ENCODE data around the gene ZNF333.
"Not testable (repeated sequence)": the region's sequence is repeated elsewhere in the genome, so short reads cannot be mapped to it uniquely, and the experiment has no call there.

The ZNF333 gene

GRCh38 chr19:14769201-14769600, 79.4 kb downstream of the ZNF333 start:
- DNase-seq (ENCODE audit: low spot score) = no peak

DNA sequence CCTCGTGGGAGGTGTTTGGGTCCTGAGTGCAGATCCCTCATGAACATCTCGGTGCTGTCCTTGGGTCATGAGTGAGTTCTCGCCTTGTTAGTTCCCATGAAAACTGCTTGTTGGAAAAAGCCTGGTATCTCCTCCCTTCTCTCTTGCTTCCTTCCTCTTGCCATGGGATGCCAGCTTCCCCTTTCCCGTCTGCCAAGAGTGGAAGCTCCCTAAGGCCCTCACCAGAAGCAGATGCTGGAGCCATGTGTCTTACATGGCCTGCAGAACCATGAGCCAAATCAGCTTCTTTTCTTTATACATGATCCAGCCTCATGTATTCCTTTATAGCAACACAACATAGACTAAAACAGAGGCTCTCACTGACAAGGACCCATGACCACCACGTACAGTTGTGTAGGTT, 80.3 kb downstream of the ZNF333 start:
- DNase-seq (ENCODE audit: low spot score) = no peak

GRCh38 chr19:14770944-14771839, 81.3 kb downstream of the ZNF333 start:
- no peak for DNase-seq (ENCODE audit: low spot score)

- no peak for DNase-seq (ENCODE audit: low spot score)
Measured at GRCh38 chr19:14772467-14772866, 82.6 kb downstream of the ZNF333 start.

DNA sequence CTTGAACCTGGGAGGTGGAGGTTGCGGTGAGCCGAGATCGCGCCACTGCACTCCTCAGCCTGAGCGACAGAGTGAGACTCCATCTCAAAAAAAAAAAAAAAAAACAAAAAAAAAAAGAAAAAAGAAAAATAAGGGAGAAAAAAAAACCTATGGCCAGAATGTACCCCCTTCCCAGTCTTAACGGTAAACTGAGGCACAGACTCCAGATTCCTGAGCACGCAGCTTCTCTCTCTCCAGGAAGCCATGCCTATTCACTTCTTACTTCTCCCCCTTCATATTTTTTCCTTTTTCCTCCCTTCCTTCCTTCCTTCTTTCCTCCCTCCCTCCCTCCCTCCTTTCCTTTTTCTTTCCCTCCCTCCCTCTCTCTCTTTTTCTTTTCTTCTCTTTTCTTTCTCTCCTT, 83.1 kb downstream of the ZNF333 start:
- DNase-seq (ENCODE audit: low spot score) = no peak

- DNase-seq (ENCODE audit: low spot score) = not testable (repeated sequence)
Measured at GRCh38 chr19:14773722-14774121, 83.9 kb downstream of the ZNF333 start.

DNA sequence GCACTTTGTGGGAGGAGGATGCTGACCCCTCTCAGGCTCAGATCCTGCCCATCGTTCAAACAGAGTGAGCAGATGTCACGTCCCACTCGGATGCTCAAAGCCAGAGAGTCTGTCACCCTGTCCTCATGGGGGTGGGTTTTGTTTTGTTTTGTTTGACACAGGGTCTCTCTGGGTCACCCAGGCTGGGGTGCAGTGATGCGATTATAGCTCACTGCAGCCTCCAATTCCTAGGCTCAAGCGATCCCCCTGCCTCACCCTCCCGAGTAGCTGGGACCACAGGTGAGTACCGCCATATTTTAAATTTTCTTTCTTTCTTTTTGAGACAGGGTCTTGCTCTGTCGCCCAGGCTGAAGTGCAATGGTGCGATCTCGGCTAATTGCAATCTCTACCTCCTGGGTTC, 84.5 kb downstream of the ZNF333 start:
- no peak for DNase-seq (ENCODE audit: low spot score)

DNA sequence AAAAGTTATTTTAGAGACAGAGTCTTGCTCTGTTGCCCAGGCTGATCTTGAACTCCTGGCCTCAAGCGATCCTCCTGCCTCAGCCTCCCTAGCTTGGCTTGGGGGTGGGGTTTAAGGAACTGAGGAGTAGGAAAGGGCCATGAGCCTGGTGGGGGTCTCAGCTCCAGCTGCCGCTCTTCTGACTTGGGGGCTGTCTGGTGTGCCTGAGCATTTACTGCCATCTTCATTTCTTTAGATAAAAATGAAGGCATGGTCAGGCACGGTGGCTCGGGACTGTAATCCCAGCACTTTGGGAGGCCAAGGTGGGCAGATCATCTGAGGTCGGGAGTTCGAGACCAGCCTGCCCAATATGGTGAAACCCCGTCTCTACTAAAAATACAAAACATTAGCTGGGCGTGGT, 85.5 kb downstream of the ZNF333 start:
- not testable (repeated sequence) for DNase-seq (ENCODE audit: low spot score)

- no peak for DNase-seq (ENCODE audit: low spot score)
Measured at GRCh38 chr19:14775869-14776586, 86.2 kb downstream of the ZNF333 start.

- not testable (repeated sequence) for DNase-seq (ENCODE audit: low spot score)
Measured at GRCh38 chr19:14777645-14778044, 87.8 kb downstream of the ZNF333 start.

GRCh38 chr19:14778110-14778845, 88.4 kb downstream of the ZNF333 start, which contains the start of gene ADGRE2:
ADGRE2 (minus strand) TSS chr19:14778560; CDS start chr19:14776756, 1,804 bp downstream.
- not testable (repeated sequence) for DNase-seq (ENCODE audit: low spot score)

GRCh38 chr19:14779151-14779550, 89.3 kb downstream of the ZNF333 start:
- no peak for DNase-seq (ENCODE audit: low spot score)

DNA sequence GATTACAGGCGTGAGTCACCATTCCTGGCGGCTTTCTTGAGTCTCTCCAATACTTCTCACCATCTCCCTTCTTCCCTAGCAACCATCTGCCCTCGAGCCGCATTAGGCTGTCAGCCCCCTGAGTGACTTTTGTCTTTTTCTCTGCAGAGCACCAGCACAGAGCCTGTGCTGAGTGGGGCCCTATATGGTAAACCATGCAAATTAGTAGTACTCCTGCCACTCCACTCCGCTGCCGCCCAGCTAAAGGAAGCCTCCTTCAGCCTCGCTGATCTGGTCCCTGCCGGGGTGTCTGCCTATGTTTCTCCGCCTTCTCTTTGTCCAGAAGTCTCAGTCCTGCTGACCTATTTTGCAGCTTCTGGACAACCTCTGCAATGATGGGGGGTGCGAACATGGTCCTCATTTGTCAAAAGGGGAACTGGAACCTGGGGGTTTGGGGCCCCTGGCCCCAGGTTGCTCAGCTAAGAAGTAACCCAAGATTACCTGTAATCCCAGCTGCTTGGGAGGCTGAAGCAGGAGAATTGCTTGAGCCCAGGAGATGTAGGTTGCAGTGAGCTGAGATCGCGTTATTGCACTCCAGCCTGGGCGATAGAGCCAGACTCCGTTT, 90.9 kb downstream of the ZNF333 start:
- DNase-seq (ENCODE audit: low spot score) = not testable (repeated sequence)

GRCh38 chr19:14781713-14782536, 92.1 kb downstream of the ZNF333 start:
- DNase-seq (ENCODE audit: low spot score) = not testable (repeated sequence)

DNA sequence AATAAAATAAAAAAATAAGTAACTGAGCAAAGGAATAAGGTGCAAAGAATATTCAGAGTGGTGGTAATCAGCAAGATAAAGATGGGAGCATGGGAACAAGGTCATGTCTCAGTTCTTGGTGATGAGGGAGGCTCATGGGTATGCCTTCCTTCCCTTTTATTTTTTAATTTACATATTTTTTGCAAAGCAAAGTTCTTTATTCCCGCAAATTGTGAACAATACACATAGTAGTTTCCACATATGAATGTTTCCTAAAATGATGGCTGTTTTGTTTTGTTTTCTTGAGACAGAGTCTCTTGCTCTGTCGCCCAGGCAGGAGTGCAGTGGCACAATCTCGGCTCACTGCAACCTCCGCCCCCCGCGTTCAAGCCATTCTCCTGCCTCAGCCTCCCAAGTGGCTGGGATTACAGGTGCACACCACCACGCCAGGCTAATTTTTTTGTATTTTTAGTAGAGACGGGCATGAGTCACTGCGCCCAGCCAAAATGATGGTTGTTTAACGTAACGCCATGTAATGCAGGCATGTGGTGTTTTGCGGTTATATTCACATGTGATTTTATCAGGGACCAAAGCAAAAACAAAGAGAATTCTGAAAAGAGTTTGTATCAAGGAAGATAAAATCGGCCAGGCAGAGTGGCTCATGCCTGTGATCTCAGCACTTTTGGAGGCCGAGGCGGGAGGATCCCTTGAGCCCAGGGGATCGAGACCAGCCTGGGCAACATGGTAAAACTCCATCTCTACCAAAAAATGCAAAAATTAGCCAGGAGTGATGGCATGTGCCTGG, 93.0 kb downstream of the ZNF333 start:
- no peak for DNase-seq (ENCODE audit: low spot score)

All from D341Med (cell line).